Measurements from ENCODE around the gene EXOC3. TPM values are rescaled to one million over a fixed set of nuclear protein-coding genes. Genes with fewer than 3 reads are reported as not detected.

Gene EXOC3
- total RNA-seq, 4 donors from 2014 or later: 69.9 to 240 (median 76.1) TPM

- H3K4me3 ChIP-seq: no peak overlapping the region
- TF ChIP-seq POLR2A (IDR thresholded peaks at IDR 0.05) (no peak), CTCF (IDR thresholded peaks at IDR 0.05) (no peak), POLR2AphosphoS5 (IDR thresholded peaks at IDR 0.05) (no peak), EP300 (IDR thresholded peaks at IDR 0.05; ENCODE audit: low read depth) (no peak)
- no peaks in the 10 kb centered on the region for H3K9me3 ChIP-seq
- no peak overlapping the region for H3K27ac ChIP-seq
- WGBS, 2 donors (ENCODE audit: low coverage in 1 of 2): 79 to 86% methylated on average over 7 of the region's 7 CpGs
- peaks cover 0 to 37% (median 8%) of the 10 kb centered on the region in 4 donors for H3K36me3 ChIP-seq
- DNase-seq: no peak
- in situ Hi-C loops (cut with MboI; ENCODE audit: low pct_ligation_motif_present in 1 of 4, low pct_unique_long_range_greater_than_20kb in 1 of 4, low sequenced_read_pairs in 3 of 4) (no loop called here), intact Hi-C loops (cut with DNase I; ENCODE audit: low total_unique reads) (loop anchor here (10.0 kb wide), 1 partner anchor 442 kb away; no protein-coding TSS in a partner anchor)
- no peaks in the 10 kb centered on the region for H3K4me1 ChIP-seq
- H3K27me3 ChIP-seq: no peaks in the 10 kb centered on the region
Measured at GRCh38 chr5:463301-463700, 20.3 kb downstream of the EXOC3 start.

- in situ Hi-C loops (cut with MboI; ENCODE audit: low pct_ligation_motif_present in 1 of 4, low pct_unique_long_range_greater_than_20kb in 1 of 4, low sequenced_read_pairs in 3 of 4): no loop called here
- Histone ChIP-seq H3K9me3 (no peaks in the 10 kb centered on the region), H3K27me3 (no peaks in the 10 kb centered on the region), H3K4me1 (no peaks in the 10 kb centered on the region), H3K4me3 (no peak overlapping the region), H3K36me3 (peaks cover 0 to 31% (median 8%) of the 10 kb centered on the region in 4 donors), H3K27ac (no peak overlapping the region)
- WGBS, 2 donors (ENCODE audit: low coverage in 1 of 2): 81 to 98% methylated on average over 8 to 18 of the region's 18 CpGs
- TF ChIP-seq POLR2AphosphoS5 (IDR thresholded peaks at IDR 0.05) (no peak), EP300 (IDR thresholded peaks at IDR 0.05; ENCODE audit: low read depth) (no peak), CTCF (IDR thresholded peaks at IDR 0.05) (no peak), POLR2A (IDR thresholded peaks at IDR 0.05) (no peak)
- intact Hi-C loops (cut with DNase I; ENCODE audit: low total_unique reads): loop anchor here (10.0 kb wide), 1 partner anchor 441 kb away; no protein-coding TSS in a partner anchor
- peak; percentile 15 for DNase-seq
Measured at GRCh38 chr5:463952-464351, 21.0 kb downstream of the EXOC3 start.

- no peaks in the 10 kb centered on the region for H3K27me3 ChIP-seq
- TF ChIP-seq EP300 (IDR thresholded peaks at IDR 0.05; ENCODE audit: low read depth): no peak
- no peak for TF ChIP-seq CTCF (IDR thresholded peaks at IDR 0.05)
- no peak for TF ChIP-seq POLR2A (IDR thresholded peaks at IDR 0.05)
- no peak for TF ChIP-seq POLR2AphosphoS5 (IDR thresholded peaks at IDR 0.05)
- H3K36me3 ChIP-seq: peaks cover 0 to 26% (median 8%) of the 10 kb centered on the region in 4 donors
- DNase-seq: peak; percentile 8
- 93% methylated on average over 19 of the region's 19 CpGs; no CpG with 5 or more reads in 1 of the 2 donors for whole genome bisulfite sequencing, 2 donors (ENCODE audit: low coverage in 1 of 2)
- no peak overlapping the region for H3K4me3 ChIP-seq
- in situ Hi-C loops (cut with MboI; ENCODE audit: low pct_ligation_motif_present in 1 of 4, low pct_unique_long_range_greater_than_20kb in 1 of 4, low sequenced_read_pairs in 3 of 4) (no loop called here), intact Hi-C loops (cut with DNase I; ENCODE audit: low total_unique reads) (loop anchor here (10.0 kb wide), 1 partner anchor 440 kb away; no protein-coding TSS in a partner anchor)
- H3K4me1 ChIP-seq: no peaks in the 10 kb centered on the region
- no peak overlapping the region for H3K27ac ChIP-seq
- no peaks in the 10 kb centered on the region for H3K9me3 ChIP-seq
Measured at GRCh38 chr5:464446-464842, 21.5 kb downstream of the EXOC3 start.

- in situ Hi-C loops (cut with MboI; ENCODE audit: low pct_ligation_motif_present in 1 of 4, low pct_unique_long_range_greater_than_20kb in 1 of 4, low sequenced_read_pairs in 3 of 4): no loop called here
- no peak for TF ChIP-seq EP300 (IDR thresholded peaks at IDR 0.05; ENCODE audit: low read depth)
- no peak for TF ChIP-seq POLR2AphosphoS5 (IDR thresholded peaks at IDR 0.05)
- no peak for TF ChIP-seq POLR2A (IDR thresholded peaks at IDR 0.05)
- TF ChIP-seq CTCF (IDR thresholded peaks at IDR 0.05): no peak
- no peak overlapping the region for H3K4me3 ChIP-seq
- peak; percentile 5 for DNase-seq
- no peak overlapping the region for H3K27ac ChIP-seq
- no peaks in the 10 kb centered on the region for H3K9me3 ChIP-seq
- H3K27me3 ChIP-seq: no peaks in the 10 kb centered on the region
- H3K36me3 ChIP-seq: peaks cover 0 to 21% (median 8%) of the 10 kb centered on the region in 4 donors
- 95% methylated on average over 56 of the region's 63 CpGs; no CpG with 5 or more reads in 1 of the 2 donors for WGBS, 2 donors (ENCODE audit: low coverage in 1 of 2)
- intact Hi-C loops (cut with DNase I; ENCODE audit: low total_unique reads): loop anchor here (10.0 kb wide), 1 partner anchor 440 kb away; no protein-coding TSS in a partner anchor
- H3K4me1 ChIP-seq: no peaks in the 10 kb centered on the region
Measured at GRCh38 chr5:464843-465590, 22.0 kb downstream of the EXOC3 start.

Data from transverse colon (tissue), 4 donors.